ENCODE results near the gene BIRC5.

The BIRC5 gene

DNA sequence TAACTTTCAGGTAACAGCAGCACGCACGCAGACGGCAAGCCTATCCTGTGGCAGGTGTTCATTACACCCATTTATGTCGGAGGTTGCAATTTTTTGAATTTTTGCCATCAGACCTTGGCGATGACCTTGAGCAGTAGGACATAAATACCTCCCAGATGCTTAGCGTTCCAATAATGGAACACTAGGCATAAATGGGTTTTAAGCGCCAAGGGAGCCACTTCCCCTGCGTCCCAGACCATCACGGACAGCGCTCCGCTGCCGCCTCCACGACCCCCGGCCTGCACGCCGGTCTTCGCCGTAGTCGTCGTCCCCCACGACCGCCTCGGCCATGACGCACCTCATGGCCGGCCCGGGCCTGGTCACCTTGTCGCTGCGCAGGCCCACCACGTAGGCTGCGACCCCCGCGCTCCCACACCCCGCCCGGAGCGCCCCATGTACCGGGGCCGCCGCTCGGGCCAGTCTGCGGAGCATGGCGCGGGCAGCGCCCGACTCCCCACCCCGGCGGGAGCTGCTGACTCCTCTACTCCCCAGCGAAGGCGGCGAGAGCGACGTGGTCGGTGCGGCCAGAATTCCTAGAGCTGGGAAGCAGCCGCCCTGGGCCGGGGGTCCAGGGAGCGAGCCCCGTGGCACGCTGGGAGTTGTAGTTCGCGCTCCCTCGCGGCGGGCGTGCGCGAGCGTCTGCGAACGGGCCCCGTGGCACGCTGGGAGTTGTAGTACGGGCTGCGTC, 40.1 kb downstream of the BIRC5 start:
- H3K4me3 ChIP-seq (ENCODE audit: low read depth, low read length) = peak overlapping the region; percentile 81
- TF ChIP-seq, protein P1, sequence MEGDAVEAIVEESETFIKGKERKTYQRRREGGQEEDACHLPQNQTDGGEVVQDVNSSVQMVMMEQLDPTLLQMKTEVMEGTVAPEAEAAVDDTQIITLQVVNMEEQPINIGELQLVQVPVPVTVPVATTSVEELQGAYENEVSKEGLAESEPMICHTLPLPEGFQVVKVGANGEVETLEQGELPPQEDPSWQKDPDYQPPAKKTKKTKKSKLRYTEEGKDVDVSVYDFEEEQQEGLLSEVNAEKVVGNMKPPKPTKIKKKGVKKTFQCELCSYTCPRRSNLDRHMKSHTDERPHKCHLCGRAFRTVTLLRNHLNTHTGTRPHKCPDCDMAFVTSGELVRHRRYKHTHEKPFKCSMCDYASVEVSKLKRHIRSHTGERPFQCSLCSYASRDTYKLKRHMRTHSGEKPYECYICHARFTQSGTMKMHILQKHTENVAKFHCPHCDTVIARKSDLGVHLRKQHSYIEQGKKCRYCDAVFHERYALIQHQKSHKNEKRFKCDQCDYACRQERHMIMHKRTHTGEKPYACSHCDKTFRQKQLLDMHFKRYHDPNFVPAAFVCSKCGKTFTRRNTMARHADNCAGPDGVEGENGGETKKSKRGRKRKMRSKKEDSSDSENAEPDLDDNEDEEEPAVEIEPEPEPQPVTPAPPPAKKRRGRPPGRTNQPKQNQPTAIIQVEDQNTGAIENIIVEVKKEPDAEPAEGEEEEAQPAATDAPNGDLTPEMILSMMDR (IDR thresholded peaks at IDR 0.05; ENCODE audit: borderline replicate concordance, insufficient read depth, low read depth, low read length) = no peak

- no peak overlapping the region for H3K4me3 ChIP-seq (ENCODE audit: low read depth, low read length)
Observed at GRCh38 chr17:78255029-78255656, 41.1 kb downstream of the BIRC5 start.

DNA sequence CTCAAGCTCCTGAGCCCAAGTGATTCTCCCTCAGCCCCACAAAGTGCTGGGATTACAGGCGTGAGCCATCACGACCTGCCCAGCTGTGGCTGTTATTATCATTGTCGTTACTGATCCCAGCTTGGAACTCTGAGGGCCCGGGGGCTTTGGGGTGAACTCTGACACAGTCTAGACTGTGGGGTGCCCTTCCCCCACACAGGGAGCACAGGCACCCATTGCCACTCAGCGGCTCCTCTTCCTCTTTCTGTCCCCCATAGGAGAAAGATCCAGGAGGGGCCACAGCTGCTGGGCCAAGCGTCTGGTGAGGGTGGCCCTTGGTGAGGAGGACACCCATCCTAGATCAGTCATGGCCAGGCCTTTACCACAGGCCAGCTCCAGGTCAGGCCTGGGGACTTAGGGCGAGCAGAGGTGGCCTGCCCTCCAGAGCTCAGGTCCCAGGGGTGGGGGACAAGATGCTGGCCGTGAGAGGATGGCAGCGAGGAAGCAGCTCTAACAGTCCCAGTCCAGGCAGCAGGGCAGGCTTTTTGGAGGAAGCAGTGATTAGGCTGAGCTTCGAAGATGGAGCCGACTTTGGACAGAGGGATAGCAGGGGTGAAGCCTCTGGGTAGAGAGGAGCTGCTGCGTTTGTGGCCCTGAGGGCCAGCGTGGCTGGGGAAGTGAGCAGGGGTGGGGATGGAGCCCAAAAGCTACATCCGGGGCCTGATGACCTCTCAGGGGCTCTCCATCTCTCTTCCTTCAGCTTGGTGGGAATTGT, 42.1 kb downstream of the BIRC5 start:
- H3K4me3 ChIP-seq (ENCODE audit: low read depth, low read length) = no peak overlapping the region

More at GRCh38 chr17:78255029-78255656, 41.1 kb downstream of the BIRC5 start:
- TF ChIP-seq, protein P1 (IDR thresholded peaks at IDR 0.05; ENCODE audit: borderline replicate concordance, insufficient read depth, low read depth, low read length) = no peak

GRCh38 chr17:78256707-78257591, 42.9 kb downstream of the BIRC5 start:
- no peak overlapping the region for H3K4me3 ChIP-seq (ENCODE audit: low read depth, low read length)
- TF ChIP-seq, protein P1 (IDR thresholded peaks at IDR 0.05; ENCODE audit: borderline replicate concordance, insufficient read depth, low read depth, low read length) = no peak

More for the DNA sequence above, 42.1 kb downstream of the BIRC5 start:
- TF ChIP-seq, protein P1 (IDR thresholded peaks at IDR 0.05; ENCODE audit: borderline replicate concordance, insufficient read depth, low read depth, low read length) = no peak

DNA sequence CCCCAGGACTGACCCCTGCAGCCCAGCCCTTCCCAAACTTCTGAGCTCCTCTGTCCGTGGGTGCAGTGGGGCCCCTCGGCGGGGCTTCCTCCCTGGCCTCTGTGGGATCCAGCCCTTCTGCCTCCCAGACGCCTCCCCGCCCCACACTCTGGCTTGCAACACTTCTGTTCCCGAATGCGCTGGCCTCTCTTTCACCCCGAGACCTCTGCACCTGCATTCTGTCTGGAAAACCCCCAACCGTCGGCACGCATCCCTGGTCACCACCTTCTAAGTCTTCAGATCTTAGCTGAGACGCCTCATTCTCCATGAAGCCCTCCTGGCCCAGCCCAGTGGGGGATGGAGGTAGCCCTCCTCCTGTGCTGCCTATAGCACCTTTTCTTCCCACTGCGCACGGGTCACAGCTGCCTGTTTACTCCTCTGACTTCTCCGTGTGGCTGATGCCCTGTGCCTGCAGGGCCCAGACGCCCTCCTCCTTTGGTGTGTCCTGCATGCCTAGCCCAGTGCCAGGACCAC, 43.8 kb downstream of the BIRC5 start:
- TF ChIP-seq, protein P1 (IDR thresholded peaks at IDR 0.05; ENCODE audit: borderline replicate concordance, insufficient read depth, low read depth, low read length) = no peak
- H3K4me3 ChIP-seq (ENCODE audit: low read depth, low read length) = peak overlapping the region; percentile 13
